ENCODE results near the gene LDB3. TPM values are rescaled to one million over a fixed set of nuclear protein-coding genes. Genes with fewer than 3 reads are reported as not detected.

The LDB3 gene
- total RNA-seq, 2 donors from 2014 or later, result 0.05 to 0.16 TPM

DNA sequence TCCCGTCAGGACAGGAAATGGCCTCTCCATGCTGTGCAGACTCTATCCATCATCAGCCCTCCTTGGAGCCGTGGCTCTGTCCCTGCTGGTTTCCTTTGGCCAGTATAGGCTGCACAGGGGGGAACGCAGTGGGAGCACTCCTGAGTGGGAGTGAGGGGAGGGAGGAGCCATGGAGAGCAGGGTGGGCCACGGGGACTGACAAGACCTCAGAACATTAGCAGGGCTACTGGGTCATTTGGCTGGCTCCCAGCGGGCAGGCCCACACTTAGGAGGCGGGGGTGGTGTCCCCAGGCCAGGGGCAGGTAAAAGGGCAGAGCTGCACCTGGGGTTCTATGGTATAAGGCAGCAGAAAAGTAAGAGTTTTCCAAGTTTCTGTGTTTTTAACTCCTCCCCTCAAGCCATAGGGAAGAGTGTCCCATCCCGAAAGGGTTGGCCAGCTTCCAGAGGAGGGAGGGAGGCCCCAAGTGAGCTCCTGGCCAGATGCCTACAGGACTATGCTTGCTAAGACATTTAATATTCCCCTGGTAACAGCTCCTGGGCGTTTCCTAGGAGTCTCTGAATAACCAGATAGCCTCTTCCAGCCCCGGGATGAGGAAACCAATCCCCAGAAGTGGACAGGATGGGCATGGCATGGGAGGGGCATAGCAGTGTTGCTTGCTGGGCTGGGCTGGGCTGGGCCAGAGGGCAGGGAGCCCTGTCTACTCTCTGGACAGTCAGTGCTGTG is 19.4 kb upstream of the LDB3 start:
- Mint-ChIP-seq H3K27ac (no peak overlapping the region), H3K9me3 (no peaks in the 10 kb centered on the region), H3K36me3 (no peaks in the 10 kb centered on the region)
- no peak for ATAC-seq
- DNase-seq (ENCODE audit: low spot score in 2 of 2), result no peak

DNA sequence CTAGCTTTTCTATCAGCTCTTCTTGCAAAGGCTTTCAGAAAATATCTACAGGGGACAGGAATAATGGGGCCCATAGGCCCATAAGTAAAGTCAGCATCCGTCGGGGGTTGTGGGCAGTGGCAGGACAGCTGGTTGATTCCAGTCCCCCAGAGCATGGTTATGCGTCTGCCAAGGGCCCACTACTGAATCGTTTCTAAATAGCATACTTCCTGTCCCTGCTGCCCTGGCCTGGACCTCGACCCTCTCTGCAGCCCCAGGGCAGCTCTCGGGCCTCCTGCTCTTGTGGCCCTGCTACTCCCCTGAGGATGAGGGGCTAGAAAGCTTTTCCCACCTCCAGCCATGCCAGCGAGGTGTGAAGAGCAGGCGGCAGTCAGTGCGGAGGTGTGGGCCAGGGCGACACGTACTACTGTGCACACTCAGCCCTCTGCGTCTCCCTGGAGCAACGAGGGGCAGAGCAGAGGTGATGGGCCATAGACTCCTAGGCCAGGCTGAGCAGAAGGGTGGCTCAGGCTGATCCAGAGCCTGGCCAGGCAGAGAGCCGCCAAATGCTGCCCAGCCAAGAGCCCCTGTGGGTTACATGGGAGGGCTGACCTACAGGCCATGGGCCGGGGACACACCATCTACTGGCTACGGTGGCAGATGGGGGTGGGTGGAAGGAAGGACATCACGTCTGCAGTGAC is 18.7 kb upstream of the LDB3 start:
- DNase-seq (ENCODE audit: low spot score in 2 of 2), result no peak
- H3K27ac Mint-ChIP-seq, result no peak overlapping the region
- no peak for ATAC-seq
- no peaks in the 10 kb centered on the region for H3K9me3 Mint-ChIP-seq
- H3K36me3 Mint-ChIP-seq, result no peaks in the 10 kb centered on the region

- Mint-ChIP-seq H3K9me3 (no peaks in the 10 kb centered on the region), H3K36me3 (no peaks in the 10 kb centered on the region), H3K27ac (no peak overlapping the region)
- DNase-seq (ENCODE audit: low spot score in 2 of 2) (peak in 1 of 2 donors; percentile 39), ATAC-seq (no peak)
These were observed 18.2 kb upstream of the LDB3 start for GRCh38 chr10:86650151-86650550.

GRCh38 chr10:86651021-86651471 is 17.3 kb upstream of the LDB3 start:
- H3K27ac Mint-ChIP-seq, result no peak overlapping the region

GRCh38 chr10:86651631-86652331 is 16.5 kb upstream of the LDB3 start:
- no peak for ATAC-seq
- peak overlapping the region in 1 of 2 donors; percentile 46 for H3K27ac Mint-ChIP-seq
- DNase-seq (ENCODE audit: low spot score in 2 of 2), result peak in 1 of 2 donors; percentile 52
- H3K36me3 Mint-ChIP-seq, result no peaks in the 10 kb centered on the region
- no peaks in the 10 kb centered on the region for H3K9me3 Mint-ChIP-seq

More at GRCh38 chr10:86651021-86651471, 17.3 kb upstream of the LDB3 start:
- Mint-ChIP-seq H3K36me3 (no peaks in the 10 kb centered on the region), H3K9me3 (no peaks in the 10 kb centered on the region)
- ATAC-seq (no peak), DNase-seq (ENCODE audit: low spot score in 2 of 2) (no peak)

- peak in 1 of 2 donors; percentile 35 for DNase-seq (ENCODE audit: low spot score in 2 of 2)
- Mint-ChIP-seq H3K27ac (no peak overlapping the region), H3K36me3 (no peaks in the 10 kb centered on the region), H3K9me3 (no peaks in the 10 kb centered on the region)
- ATAC-seq, result peak in 1 of 2 donors; percentile 16
These were observed 15.7 kb upstream of the LDB3 start for GRCh38 chr10:86652361-86653202.

- Mint-ChIP-seq H3K27ac (no peak overlapping the region), H3K36me3 (no peaks in the 10 kb centered on the region), H3K9me3 (no peaks in the 10 kb centered on the region)
- ATAC-seq (no peak), DNase-seq (ENCODE audit: low spot score in 2 of 2) (peak in 1 of 2 donors; percentile 21)
These were observed 14.9 kb upstream of the LDB3 start for GRCh38 chr10:86653379-86653778.

GRCh38 chr10:86653987-86654386 is 14.3 kb upstream of the LDB3 start:
- no peak for DNase-seq (ENCODE audit: low spot score in 2 of 2)
- no peak for ATAC-seq
- Mint-ChIP-seq H3K36me3 (no peaks in the 10 kb centered on the region), H3K27ac (no peak overlapping the region), H3K9me3 (no peaks in the 10 kb centered on the region)

- Mint-ChIP-seq H3K27ac (no peak within 1 kb of the TSS), H3K9me3 (no peaks in the 10 kb centered on the region), H3K36me3 (no peaks in the 10 kb centered on the region)
- DNase-seq (ENCODE audit: low spot score in 2 of 2), result peak in 1 of 2 donors; percentile 34
- no peak for ATAC-seq
These were observed 13.7 kb upstream of the LDB3 start, which contains the start of gene OPN4 for GRCh38 chr10:86654411-86655172. Gene OPN4 (plus strand): TSS chr10:86654547. CDS start chr10:86654784, 237 bp downstream.

DNA sequence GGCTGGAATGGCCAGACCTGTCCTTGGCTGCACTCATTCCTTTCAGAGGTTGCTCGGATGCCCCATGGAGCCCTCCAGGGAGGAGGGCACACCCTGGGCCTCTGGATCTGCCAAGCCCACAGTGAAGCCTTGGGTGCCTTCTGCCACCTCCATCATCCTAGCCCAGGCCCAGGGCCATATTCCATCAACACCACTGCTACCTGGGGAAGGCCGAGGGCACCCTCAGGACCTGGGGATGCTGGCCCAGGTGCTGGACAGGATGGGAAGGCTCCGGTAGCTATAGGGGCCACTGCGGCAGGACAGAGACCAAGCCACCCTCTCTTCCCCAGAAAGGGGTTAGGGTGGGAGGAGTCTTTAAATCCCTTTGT is 13.2 kb upstream of the LDB3 start:
- Mint-ChIP-seq H3K27ac (no peak overlapping the region), H3K36me3 (no peaks in the 10 kb centered on the region), H3K9me3 (no peaks in the 10 kb centered on the region)
- ATAC-seq (no peak), DNase-seq (ENCODE audit: low spot score in 2 of 2) (peak in 1 of 2 donors; percentile 44)

- H3K27ac Mint-ChIP-seq, result no peak overlapping the region
- ATAC-seq (no peak), DNase-seq (ENCODE audit: low spot score in 2 of 2) (no peak)
- no peaks in the 10 kb centered on the region for H3K9me3 Mint-ChIP-seq
- H3K36me3 Mint-ChIP-seq, result no peaks in the 10 kb centered on the region
These were observed 12.7 kb upstream of the LDB3 start for GRCh38 chr10:86655596-86655995.

DNA sequence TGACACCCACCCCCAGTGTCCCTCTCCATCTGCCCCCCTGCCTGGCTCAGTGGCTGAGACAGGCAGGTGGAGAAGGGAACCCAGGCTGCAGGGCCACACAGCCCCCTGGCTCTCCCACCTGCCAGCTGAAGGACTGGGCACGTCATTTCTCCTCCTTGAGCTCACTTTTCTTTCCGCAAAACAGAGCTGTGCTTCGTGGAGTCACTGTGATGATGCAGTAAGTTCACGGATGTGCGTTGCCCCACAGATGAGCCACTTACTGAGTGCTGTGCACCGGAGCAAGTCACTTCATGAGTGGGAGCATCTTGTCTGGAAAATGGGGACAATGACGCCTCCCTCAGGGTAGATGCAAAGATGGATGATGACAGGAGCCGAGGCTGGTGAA is 11.3 kb upstream of the LDB3 start:
- DNase-seq (ENCODE audit: low spot score in 2 of 2), result peak in 1 of 2 donors; percentile 25
- no peak for ATAC-seq
- H3K9me3 Mint-ChIP-seq, result no peaks in the 10 kb centered on the region
- no peaks in the 10 kb centered on the region for H3K36me3 Mint-ChIP-seq
- no peak overlapping the region for H3K27ac Mint-ChIP-seq

- Mint-ChIP-seq H3K36me3 (no peaks in the 10 kb centered on the region), H3K27ac (no peak overlapping the region), H3K9me3 (no peaks in the 10 kb centered on the region)
- DNase-seq (ENCODE audit: low spot score in 2 of 2) (peak in 1 of 2 donors; percentile 34), ATAC-seq (no peak)
These were observed 10.8 kb upstream of the LDB3 start for GRCh38 chr10:86657396-86658011.

DNA sequence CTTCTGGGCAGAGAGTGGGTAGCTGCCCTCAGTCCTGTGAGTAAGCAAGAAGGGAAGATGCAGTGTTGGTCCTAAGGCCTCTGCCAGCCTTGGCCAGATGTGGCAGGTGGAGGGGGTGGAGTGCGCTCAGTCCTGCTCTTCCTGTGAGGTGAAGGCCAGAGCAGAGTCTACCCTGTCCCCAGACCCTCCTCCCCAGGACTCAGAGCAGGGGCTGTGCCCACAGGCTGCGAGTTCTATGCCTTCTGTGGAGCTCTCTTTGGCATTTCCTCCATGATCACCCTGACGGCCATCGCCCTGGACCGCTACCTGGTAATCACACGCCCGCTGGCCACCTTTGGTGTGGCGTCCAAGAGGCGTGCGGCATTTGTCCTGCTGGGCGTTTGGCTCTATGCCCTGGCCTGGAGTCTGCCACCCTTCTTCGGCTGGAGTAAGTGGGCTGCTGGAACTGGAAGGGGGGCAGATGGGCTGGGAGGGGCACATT is 10.0 kb upstream of the LDB3 start:
- no peak for ATAC-seq
- H3K36me3 Mint-ChIP-seq, result no peaks in the 10 kb centered on the region
- no peak overlapping the region for H3K27ac Mint-ChIP-seq

GRCh38 chr10:86658751-86659150 is 9.6 kb upstream of the LDB3 start:
- DNase-seq (ENCODE audit: low spot score in 2 of 2), result no peak
- Mint-ChIP-seq H3K27ac (no peak overlapping the region), H3K9me3 (no peaks in the 10 kb centered on the region), H3K36me3 (no peaks in the 10 kb centered on the region)
- ATAC-seq, result no peak

More for the DNA sequence above, 10.0 kb upstream of the LDB3 start:
- DNase-seq (ENCODE audit: low spot score in 2 of 2), result no peak
- H3K9me3 Mint-ChIP-seq, result no peaks in the 10 kb centered on the region
